HepG2 (cell line): ENCODE results near the gene CFAP210. TPM values are rescaled to one million over a fixed set of nuclear protein-coding genes. Genes with fewer than 3 reads are reported as not detected.

Experiments
- LCORL ChIP-seq, 2 experiments: fragments of 450-650 bp in 1 of 2; sonication (generic) in 1 of 2; formaldehyde crosslinking in 1 of 2; IDR thresholded peaks; 2 replicates each; pipeline versions ENCODE4 v1.5.0 to v1.6.1; 2017 to 2020; ENCODE audit warnings: antibody characterized with exemption in 1 of 2, missing genetic modification reagents in 1 of 2
- RFX1 ChIP-seq: fragments of 450-650 bp; IDR thresholded peaks from 2 replicates; pipeline ENCODE4 v1.6.1; 2017
- RFX3 ChIP-seq: IDR thresholded peaks from 2 replicates; pipeline ENCODE4 v1.6.1; 2016; ENCODE audit warnings: missing biosample characterization, missing genetic modification reagents
- RXRB ChIP-seq: IDR thresholded peaks from 2 replicates; pipeline ENCODE4 v1.6.1; 2016; ENCODE audit warnings: borderline replicate concordance, missing genetic modification reagents, missing compliant biosample characterization
- SMC3 ChIP-seq: IDR thresholded peaks from 2 replicates; pipeline ENCODE4 v1.6.1; 2011; ENCODE audit warnings: low read length, improper control_type of control experiment
- SP5 ChIP-seq: IDR thresholded peaks from 2 replicates; pipeline ENCODE4 v1.6.1; 2016; ENCODE audit warnings: low read depth, borderline replicate concordance
- ZNF546 ChIP-seq: sonication (generic); formaldehyde crosslinking; conservative IDR thresholded peaks from 2 replicates; pipeline ENCODE4 v1.8.1; 2023; ENCODE audit warnings: mild to moderate bottlenecking, missing genetic modification reagents
- ZNF703 ChIP-seq: sonication (generic); formaldehyde crosslinking; IDR thresholded peaks from 2 replicates; pipeline ENCODE4 v1.5.1; 2020; ENCODE audit warnings: missing genetic modification reagents, mild to moderate bottlenecking, moderate library complexity, borderline replicate concordance
- polyA plus RNA-seq, 8 experiments: library from polyadenylated mRNA; depleted of rRNA in 3 of 8; stranded (reverse) in 7 of 8; unstranded in 1 of 8; fragments of >200 nt; fragmentation: Illumina TruSeq in 4 of 8; extraction: Trizol in 4 of 8; gene quantifications; 2 replicates each; pipeline versions ENCODE4 v1.2.1 to v1.2.3, GENCODE V29; 2011 to 2016; ENCODE audit warnings: low read depth in 4 of 8, missing spikeins in 1 of 8, mixed read lengths in 1 of 8; ENCODE audit not compliant: insufficient read depth in 1 of 8
- total RNA-seq, 5 experiments: library from RNA; depleted of rRNA; stranded (reverse); fragments of >200 nt; fragmentation: Illumina TruSeq; extraction: Trizol; gene quantifications; 2 replicates each; pipeline ENCODE4 v1.2.3, GENCODE V29; 2016; ENCODE audit warnings: low read depth in 1 of 5
- TF ChIP-seq, protein P1 (sequence below): sonication (generic); formaldehyde crosslinking; IDR thresholded peaks from 2 replicates; pipeline ENCODE4 v1.4.0; 2020; ENCODE audit warnings: mild to moderate bottlenecking, missing genetic modification reagents
- TF ChIP-seq, protein P2 (sequence below): sonication (generic); formaldehyde crosslinking; IDR thresholded peaks from 2 replicates; pipeline ENCODE4 v1.5.0; 2020; ENCODE audit warnings: missing genetic modification reagents
- TF ChIP-seq, protein P3 (sequence below): sonication (generic); formaldehyde crosslinking; IDR thresholded peaks from 2 replicates; pipeline ENCODE4 v1.4.0; 2020; ENCODE audit warnings: missing genetic modification reagents
- TF ChIP-seq, protein P4 (sequence below): sonication (generic); formaldehyde crosslinking; IDR thresholded peaks from 2 replicates; pipeline ENCODE4 v1.9.0; 2022; ENCODE audit warnings: low read depth, missing genetic modification reagents
- TF ChIP-seq, protein P5 (sequence below): IDR thresholded peaks from 2 replicates; pipeline ENCODE4 v1.4.0; 2020; ENCODE audit warnings: mild to moderate bottlenecking, missing genetic modification reagents

Gene CFAP210
- total and polyA plus RNA-seq, 2 of the 13 experiments (the other 11 are each of a cell fraction or from before 2014, with no cell fraction given): 0.18 TPM; not detected in 1

DNA sequence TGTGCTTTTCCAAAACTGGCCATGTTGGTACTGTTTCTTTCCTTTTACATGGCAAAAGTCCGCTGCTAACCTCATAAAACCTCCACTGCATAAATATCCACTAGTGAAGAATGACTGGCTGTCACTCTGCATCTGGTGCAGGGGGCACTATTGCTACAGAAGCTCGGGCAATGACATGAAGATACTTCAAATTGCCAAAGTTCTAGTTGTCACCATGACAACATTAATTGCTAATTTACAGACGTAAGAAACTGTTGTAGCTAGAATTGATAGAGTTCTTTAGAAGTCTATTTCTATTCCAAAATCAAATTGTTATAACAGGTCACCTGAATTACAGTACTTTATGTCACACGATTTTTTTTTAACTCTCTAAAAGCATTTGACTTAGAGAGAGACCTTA, 845 bp downstream of the CFAP210 start (continued):
- TF ChIP-seq SP5 (CRISPR knock-in tag) (no peak), ZNF703 (CRISPR knock-in tag) (no peak), RFX3 (CRISPR knock-in tag) (peak; percentile 59), RFX1 (peak; percentile 63), ZNF546 (CRISPR knock-in tag) (no peak), SMC3 (peak; percentile 62; the same call in 1 of the 2 replicates), RXRB (CRISPR knock-in tag) (peak; percentile 46; the same call in 1 of the 2 replicates), LCORL (IDR thresholded peaks at IDR 0.05) (no peak), LCORL (CRISPR knock-in tag; IDR thresholded peaks at IDR 0.05) (no peak)
- TF ChIP-seq, protein P1, sequence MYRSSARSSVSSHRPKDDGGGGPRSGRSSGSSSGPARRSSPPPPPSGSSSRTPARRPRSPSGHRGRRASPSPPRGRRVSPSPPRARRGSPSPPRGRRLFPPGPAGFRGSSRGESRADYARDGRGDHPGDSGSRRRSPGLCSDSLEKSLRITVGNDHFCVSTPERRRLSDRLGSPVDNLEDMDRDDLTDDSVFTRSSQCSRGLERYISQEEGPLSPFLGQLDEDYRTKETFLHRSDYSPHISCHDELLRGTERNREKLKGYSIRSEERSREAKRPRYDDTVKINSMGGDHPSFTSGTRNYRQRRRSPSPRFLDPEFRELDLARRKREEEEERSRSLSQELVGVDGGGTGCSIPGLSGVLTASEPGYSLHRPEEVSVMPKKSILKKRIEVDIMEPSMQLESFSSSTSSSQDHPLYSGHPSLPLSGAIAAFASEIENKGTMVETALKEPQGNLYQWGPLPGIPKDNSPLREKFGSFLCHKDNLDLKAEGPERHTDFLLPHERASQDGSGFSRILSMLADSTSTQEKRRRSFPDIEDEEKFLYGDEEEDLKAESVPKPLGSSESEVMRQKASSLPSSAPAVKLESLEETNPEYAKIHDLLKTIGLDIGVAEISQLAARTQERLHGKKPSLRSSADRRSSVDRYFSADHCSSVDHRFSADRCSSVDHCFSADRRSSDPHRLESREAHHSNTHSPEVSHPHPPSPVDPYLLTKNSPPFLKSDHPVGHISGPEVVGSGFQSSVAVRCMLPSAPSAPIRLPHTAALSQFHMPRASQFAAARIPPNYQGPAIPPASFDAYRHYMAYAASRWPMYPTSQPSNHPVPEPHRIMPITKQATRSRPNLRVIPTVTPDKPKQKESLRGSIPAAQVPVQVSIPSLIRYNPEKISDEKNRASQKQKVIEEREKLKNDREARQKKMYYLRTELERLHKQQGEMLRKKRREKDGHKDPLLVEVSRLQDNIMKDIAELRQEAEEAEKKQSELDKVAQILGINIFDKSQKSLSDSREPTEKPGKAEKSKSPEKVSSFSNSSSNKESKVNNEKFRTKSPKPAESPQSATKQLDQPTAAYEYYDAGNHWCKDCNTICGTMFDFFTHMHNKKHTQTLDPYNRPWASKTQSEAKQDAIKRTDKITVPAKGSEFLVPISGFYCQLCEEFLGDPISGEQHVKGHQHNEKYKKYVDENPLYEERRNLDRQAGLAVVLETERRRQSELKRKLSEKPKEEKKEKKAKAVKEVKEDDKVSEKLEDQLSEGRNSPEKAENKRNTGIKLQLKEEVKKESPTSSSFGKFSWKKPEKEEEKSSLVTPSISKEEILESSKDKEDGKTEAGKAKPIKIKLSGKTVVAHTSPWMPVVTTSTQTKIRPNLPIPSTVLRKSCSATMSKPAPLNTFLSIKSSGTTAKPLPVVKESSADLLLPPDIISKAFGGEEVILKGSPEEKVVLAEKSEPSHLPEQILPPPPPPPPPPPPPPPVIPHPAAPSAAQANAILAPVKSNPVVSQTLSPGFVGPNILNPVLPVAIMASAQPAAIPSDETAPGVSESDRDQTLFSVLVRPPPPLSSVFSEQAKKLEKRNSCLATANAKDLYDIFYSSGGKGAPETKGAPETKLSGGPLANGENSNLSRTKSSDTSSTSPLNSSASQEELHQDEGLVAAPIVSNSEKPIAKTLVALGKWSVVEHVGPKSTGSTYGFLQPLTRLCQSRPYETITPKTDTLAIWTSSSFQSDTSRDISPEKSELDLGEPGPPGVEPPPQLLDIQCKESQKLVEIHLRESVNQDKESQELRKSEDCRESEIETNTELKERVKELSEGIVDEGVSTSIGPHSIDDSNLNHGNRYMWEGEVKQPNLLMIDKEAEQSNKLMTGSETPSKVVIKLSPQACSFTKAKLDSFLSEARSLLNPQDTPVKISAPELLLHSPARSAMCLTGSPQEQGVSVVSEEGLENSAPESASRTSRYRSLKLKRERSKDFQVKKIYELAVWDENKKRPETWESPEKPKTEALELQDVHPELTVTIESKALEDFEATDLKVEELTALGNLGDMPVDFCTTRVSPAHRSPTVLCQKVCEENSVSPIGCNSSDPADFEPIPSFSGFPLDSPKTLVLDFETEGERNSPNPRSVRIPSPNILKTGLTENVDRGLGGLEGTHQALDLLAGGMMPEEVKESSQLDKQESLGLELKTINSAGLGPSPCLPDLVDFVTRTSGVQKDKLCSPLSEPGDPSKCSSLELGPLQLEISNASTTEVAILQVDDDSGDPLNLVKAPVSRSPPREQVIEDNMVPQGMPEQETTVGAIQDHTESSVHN (CRISPR knock-in tag): no peak
- TF ChIP-seq, protein P2, sequence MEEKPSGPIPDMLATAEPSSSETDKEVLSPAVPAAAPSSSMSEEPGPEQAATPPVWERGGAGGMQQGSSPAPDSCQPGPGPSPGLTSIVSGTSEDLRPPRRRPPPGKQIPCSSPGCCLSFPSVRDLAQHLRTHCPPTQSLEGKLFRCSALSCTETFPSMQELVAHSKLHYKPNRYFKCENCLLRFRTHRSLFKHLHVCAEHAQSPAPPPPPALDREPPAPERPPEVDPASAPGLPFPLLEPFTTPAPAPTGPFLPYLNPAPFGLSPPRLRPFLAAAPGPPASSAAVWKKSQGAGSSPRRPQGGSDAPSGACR (CRISPR knock-in tag): no peak
- TF ChIP-seq, protein P3, sequence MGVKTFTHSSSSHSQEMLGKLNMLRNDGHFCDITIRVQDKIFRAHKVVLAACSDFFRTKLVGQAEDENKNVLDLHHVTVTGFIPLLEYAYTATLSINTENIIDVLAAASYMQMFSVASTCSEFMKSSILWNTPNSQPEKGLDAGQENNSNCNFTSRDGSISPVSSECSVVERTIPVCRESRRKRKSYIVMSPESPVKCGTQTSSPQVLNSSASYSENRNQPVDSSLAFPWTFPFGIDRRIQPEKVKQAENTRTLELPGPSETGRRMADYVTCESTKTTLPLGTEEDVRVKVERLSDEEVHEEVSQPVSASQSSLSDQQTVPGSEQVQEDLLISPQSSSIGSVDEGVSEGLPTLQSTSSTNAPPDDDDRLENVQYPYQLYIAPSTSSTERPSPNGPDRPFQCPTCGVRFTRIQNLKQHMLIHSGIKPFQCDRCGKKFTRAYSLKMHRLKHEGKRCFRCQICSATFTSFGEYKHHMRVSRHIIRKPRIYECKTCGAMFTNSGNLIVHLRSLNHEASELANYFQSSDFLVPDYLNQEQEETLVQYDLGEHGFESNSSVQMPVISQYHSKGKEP (CRISPR knock-in tag): no peak
- TF ChIP-seq, protein P4, sequence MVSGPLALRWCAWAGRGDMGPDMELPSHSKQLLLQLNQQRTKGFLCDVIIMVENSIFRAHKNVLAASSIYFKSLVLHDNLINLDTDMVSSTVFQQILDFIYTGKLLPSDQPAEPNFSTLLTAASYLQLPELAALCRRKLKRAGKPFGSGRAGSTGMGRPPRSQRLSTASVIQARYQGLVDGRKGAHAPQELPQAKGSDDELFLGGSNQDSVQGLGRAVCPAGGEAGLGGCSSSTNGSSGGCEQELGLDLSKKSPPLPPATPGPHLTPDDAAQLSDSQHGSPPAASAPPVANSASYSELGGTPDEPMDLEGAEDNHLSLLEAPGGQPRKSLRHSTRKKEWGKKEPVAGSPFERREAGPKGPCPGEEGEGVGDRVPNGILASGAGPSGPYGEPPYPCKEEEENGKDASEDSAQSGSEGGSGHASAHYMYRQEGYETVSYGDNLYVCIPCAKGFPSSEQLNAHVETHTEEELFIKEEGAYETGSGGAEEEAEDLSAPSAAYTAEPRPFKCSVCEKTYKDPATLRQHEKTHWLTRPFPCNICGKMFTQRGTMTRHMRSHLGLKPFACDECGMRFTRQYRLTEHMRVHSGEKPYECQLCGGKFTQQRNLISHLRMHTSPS (CRISPR knock-in tag): no peak
- TF ChIP-seq, protein P5, sequence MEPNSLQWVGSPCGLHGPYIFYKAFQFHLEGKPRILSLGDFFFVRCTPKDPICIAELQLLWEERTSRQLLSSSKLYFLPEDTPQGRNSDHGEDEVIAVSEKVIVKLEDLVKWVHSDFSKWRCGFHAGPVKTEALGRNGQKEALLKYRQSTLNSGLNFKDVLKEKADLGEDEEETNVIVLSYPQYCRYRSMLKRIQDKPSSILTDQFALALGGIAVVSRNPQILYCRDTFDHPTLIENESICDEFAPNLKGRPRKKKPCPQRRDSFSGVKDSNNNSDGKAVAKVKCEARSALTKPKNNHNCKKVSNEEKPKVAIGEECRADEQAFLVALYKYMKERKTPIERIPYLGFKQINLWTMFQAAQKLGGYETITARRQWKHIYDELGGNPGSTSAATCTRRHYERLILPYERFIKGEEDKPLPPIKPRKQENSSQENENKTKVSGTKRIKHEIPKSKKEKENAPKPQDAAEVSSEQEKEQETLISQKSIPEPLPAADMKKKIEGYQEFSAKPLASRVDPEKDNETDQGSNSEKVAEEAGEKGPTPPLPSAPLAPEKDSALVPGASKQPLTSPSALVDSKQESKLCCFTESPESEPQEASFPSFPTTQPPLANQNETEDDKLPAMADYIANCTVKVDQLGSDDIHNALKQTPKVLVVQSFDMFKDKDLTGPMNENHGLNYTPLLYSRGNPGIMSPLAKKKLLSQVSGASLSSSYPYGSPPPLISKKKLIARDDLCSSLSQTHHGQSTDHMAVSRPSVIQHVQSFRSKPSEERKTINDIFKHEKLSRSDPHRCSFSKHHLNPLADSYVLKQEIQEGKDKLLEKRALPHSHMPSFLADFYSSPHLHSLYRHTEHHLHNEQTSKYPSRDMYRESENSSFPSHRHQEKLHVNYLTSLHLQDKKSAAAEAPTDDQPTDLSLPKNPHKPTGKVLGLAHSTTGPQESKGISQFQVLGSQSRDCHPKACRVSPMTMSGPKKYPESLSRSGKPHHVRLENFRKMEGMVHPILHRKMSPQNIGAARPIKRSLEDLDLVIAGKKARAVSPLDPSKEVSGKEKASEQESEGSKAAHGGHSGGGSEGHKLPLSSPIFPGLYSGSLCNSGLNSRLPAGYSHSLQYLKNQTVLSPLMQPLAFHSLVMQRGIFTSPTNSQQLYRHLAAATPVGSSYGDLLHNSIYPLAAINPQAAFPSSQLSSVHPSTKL (CRISPR knock-in tag): peak; percentile 34; the same call in 1 of the 2 replicates
